ENCODE measurements around the gene SHISA9.

The SHISA9 gene

GRCh38 chr16:12951392-12951791 is 50.0 kb downstream of the SHISA9 start:
- TF ChIP-seq FOXP2 (optimal IDR thresholded peaks at IDR 0.05; ENCODE audit: borderline replicate concordance, extremely low read depth, extremely low read length, insufficient read depth) (no peak), TAF1 (IDR thresholded peaks at IDR 0.05; ENCODE audit: borderline replicate concordance, insufficient read depth, low read length) (no peak), SIN3A (IDR thresholded peaks at IDR 0.05; ENCODE audit: borderline replicate concordance, insufficient read depth, low read length) (no peak), POLR2AphosphoS5 (IDR thresholded peaks at IDR 0.05; ENCODE audit: low read depth, low read length) (no peak)
- TF ChIP-seq, protein P1, sequence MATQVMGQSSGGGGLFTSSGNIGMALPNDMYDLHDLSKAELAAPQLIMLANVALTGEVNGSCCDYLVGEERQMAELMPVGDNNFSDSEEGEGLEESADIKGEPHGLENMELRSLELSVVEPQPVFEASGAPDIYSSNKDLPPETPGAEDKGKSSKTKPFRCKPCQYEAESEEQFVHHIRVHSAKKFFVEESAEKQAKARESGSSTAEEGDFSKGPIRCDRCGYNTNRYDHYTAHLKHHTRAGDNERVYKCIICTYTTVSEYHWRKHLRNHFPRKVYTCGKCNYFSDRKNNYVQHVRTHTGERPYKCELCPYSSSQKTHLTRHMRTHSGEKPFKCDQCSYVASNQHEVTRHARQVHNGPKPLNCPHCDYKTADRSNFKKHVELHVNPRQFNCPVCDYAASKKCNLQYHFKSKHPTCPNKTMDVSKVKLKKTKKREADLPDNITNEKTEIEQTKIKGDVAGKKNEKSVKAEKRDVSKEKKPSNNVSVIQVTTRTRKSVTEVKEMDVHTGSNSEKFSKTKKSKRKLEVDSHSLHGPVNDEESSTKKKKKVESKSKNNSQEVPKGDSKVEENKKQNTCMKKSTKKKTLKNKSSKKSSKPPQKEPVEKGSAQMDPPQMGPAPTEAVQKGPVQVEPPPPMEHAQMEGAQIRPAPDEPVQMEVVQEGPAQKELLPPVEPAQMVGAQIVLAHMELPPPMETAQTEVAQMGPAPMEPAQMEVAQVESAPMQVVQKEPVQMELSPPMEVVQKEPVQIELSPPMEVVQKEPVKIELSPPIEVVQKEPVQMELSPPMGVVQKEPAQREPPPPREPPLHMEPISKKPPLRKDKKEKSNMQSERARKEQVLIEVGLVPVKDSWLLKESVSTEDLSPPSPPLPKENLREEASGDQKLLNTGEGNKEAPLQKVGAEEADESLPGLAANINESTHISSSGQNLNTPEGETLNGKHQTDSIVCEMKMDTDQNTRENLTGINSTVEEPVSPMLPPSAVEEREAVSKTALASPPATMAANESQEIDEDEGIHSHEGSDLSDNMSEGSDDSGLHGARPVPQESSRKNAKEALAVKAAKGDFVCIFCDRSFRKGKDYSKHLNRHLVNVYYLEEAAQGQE (IDR thresholded peaks at IDR 0.05; ENCODE audit: insufficient read depth in 1 of 2, low read depth in 2 of 2, low read length in 2 of 2), result no peak

DNA sequence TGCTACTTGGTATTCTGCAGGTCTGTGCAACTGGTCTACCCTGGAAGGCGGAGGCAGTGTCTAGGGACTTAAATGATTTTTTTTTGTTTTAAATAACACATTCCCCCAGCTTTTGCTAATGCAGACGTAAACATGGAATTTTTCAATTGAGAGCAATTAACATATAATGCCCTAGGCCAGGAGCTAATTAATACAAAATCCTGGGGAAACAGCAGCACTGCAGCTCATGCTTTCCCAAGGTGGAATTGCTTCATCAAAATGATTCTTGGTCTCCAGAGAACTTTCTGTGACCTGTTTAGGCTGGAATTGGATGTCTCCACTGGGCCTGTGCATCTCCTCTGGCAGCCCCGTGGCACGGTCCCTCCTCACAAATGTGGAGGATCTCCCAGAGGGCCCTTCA is 50.6 kb downstream of the SHISA9 start:
- TF ChIP-seq, protein P1 (IDR thresholded peaks at IDR 0.05; ENCODE audit: insufficient read depth in 1 of 2, low read depth in 2 of 2, low read length in 2 of 2), result no peak
- TF ChIP-seq FOXP2 (optimal IDR thresholded peaks at IDR 0.05; ENCODE audit: borderline replicate concordance, extremely low read depth, extremely low read length, insufficient read depth) (no peak), POLR2AphosphoS5 (IDR thresholded peaks at IDR 0.05; ENCODE audit: low read depth, low read length) (no peak), TAF1 (IDR thresholded peaks at IDR 0.05; ENCODE audit: borderline replicate concordance, insufficient read depth, low read length) (no peak), SIN3A (IDR thresholded peaks at IDR 0.05; ENCODE audit: borderline replicate concordance, insufficient read depth, low read length) (no peak)

DNA sequence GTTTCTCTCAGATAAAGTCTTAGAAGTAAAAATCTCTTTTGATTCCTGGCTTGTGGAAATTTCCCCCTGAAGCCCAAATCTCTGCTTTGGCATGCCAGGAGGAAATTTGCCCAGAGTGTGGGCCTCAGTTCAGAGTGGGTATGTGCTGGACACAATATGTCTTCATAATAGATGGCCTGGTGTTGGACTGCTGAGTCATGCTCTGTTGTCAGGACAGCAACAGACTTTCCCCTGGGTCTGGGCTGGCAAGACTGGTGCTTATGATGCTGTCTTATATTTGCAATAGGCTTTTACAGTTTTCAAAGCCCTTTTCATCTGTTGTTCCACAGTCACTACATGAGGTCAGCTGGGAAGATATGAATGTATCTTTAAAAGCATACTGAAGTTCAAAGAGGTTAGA is 57.0 kb downstream of the SHISA9 start:
- TF ChIP-seq SIN3A (IDR thresholded peaks at IDR 0.05; ENCODE audit: borderline replicate concordance, insufficient read depth, low read length) (no peak), FOXP2 (optimal IDR thresholded peaks at IDR 0.05; ENCODE audit: borderline replicate concordance, extremely low read depth, extremely low read length, insufficient read depth) (no peak), POLR2AphosphoS5 (IDR thresholded peaks at IDR 0.05; ENCODE audit: low read depth, low read length) (no peak), TAF1 (IDR thresholded peaks at IDR 0.05; ENCODE audit: borderline replicate concordance, insufficient read depth, low read length) (no peak)
- TF ChIP-seq, protein P1 (IDR thresholded peaks at IDR 0.05; ENCODE audit: insufficient read depth in 1 of 2, low read depth in 2 of 2, low read length in 2 of 2), result no peak

- no peak for TF ChIP-seq POLR2AphosphoS5 (IDR thresholded peaks at IDR 0.05; ENCODE audit: low read depth, low read length)
- no peak for TF ChIP-seq SIN3A (IDR thresholded peaks at IDR 0.05; ENCODE audit: borderline replicate concordance, insufficient read depth, low read length)
- no peak for TF ChIP-seq TAF1 (IDR thresholded peaks at IDR 0.05; ENCODE audit: borderline replicate concordance, insufficient read depth, low read length)
- TF ChIP-seq, protein P1 (IDR thresholded peaks at IDR 0.05; ENCODE audit: insufficient read depth in 1 of 2, low read depth in 2 of 2, low read length in 2 of 2), result no peak
- no peak for TF ChIP-seq FOXP2 (optimal IDR thresholded peaks at IDR 0.05; ENCODE audit: borderline replicate concordance, extremely low read depth, extremely low read length, insufficient read depth)
Measured at GRCh38 chr16:12959072-12959471, 57.7 kb downstream of the SHISA9 start.

- TF ChIP-seq TAF1 (IDR thresholded peaks at IDR 0.05; ENCODE audit: borderline replicate concordance, insufficient read depth, low read length) (no peak), SIN3A (IDR thresholded peaks at IDR 0.05; ENCODE audit: borderline replicate concordance, insufficient read depth, low read length) (no peak), FOXP2 (optimal IDR thresholded peaks at IDR 0.05; ENCODE audit: borderline replicate concordance, extremely low read depth, extremely low read length, insufficient read depth) (no peak), POLR2AphosphoS5 (IDR thresholded peaks at IDR 0.05; ENCODE audit: low read depth, low read length) (no peak)
- TF ChIP-seq, protein P1 (IDR thresholded peaks at IDR 0.05; ENCODE audit: insufficient read depth in 1 of 2, low read depth in 2 of 2, low read length in 2 of 2), result no peak
Measured at GRCh38 chr16:12961626-12962025, 60.2 kb downstream of the SHISA9 start.
